Measurements from ENCODE around the gene NONO.
"Not testable (repeated sequence)": the region's sequence is repeated elsewhere in the genome, so short reads cannot be mapped to it uniquely, and the experiment has no call there.

NONO gene

DNA sequence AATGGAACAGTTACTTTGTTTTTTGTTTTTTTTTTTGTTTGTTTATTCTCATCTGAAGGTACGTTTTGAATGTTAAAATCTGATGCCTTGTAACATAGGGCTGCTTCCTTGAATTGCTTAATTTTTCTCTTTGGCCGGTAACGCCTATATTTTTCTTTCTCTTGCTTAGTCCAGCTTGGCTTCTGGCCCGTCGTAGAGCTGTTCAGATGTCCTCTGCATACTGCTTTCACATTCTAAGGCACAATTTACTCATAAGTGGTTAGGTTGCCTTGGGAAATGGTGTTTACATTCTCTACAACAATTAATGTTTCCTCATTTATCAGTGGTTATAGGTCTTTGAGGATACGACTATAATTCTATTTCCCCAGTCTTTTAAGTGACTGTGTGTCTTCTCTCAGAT lies 7.9 kb downstream of the NONO start:
- no peak for DNase-seq (ENCODE audit: low read depth in 2 of 2)

GRCh38 chrX:71292669-71293365 lies 9.4 kb downstream of the NONO start:
- DNase-seq (ENCODE audit: low read depth in 2 of 2) = no peak

DNA sequence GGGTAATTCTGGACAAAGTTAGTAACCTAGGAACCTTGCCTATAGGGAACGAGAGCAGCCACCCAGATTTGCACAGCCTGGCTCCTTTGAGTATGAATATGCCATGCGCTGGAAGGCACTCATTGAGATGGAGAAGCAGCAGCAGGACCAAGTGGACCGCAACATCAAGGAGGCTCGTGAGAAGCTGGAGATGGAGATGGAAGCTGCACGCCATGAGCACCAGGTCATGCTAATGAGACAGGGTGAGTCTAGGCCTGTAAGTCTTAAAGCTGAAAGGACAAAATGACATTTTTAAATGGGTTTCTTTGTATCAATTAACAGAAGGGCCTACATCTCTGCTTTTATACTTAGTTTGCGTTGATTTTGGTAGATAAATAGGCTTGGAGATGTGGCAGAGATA lies 13.4 kb downstream of the NONO start:
- DNase-seq (ENCODE audit: low read depth in 2 of 2) = no peak

DNA sequence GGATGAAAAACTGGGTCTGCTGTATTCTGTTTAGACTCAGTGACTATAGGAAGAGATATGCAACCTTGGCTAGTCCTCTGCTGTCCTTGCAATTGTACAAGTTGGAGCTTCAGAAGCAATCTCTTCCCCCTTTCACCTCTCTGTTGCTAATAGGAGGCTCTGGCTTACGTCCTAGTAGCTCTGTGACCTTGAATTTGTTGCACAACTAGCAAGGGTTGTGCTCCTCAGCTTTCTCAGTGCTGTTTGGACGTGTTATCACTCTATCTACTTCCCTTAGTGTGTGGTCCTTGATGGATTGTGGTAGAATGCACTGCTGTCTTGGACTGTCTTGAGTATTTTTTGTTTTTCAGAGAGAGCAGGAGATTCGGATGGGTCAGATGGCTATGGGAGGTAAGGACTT lies 14.7 kb downstream of the NONO start:
- DNase-seq (ENCODE audit: low read depth in 2 of 2) = no peak

GRCh38 chrX:71300064-71300463 lies 16.6 kb downstream of the NONO start:
- not testable (repeated sequence) for DNase-seq (ENCODE audit: low read depth in 2 of 2)

DNA sequence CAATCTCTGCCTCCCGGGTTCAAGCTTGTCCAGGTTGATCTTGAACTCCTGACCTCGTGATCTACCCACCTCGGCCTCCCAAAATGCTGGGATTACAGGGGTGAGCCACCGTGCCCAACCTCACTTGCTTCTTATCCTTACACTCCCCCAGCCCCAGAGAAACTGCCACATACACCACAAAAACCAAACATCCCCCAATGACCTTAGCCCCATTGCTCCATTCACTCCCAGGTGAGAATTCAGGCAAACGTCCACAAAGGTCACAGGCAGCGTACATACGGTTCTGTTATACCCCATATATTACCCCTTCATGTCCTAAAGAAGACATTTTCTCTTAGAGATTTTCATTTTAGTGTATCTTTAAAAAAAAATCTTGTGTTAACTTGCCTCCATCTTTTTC lies 17.1 kb downstream of the NONO start:
- DNase-seq (ENCODE audit: low read depth in 2 of 2) = not testable (repeated sequence)

GRCh38 chrX:71301195-71301924 lies 17.9 kb downstream of the NONO start, which contains the start of gene ITGB1BP2:
Gene ITGB1BP2, plus strand, starts transcription at chrX:71301750. Its CDS starts 57 bp downstream, at chrX:71301807.
- DNase-seq (ENCODE audit: low read depth in 2 of 2) = no peak

GRCh38 chrX:71302461-71303213 lies 19.2 kb downstream of the NONO start:
- DNase-seq (ENCODE audit: low read depth in 2 of 2) = no peak

- no peak for DNase-seq (ENCODE audit: low read depth in 2 of 2)
These were observed 21.1 kb downstream of the NONO start for GRCh38 chrX:71304561-71304960.

- no peak for DNase-seq (ENCODE audit: low read depth in 2 of 2)
These were observed 32.5 kb downstream of the NONO start for GRCh38 chrX:71315917-71316316.

- not testable (repeated sequence) for DNase-seq (ENCODE audit: low read depth in 2 of 2)
These were observed 33.5 kb downstream of the NONO start for GRCh38 chrX:71316959-71317358.

DNA sequence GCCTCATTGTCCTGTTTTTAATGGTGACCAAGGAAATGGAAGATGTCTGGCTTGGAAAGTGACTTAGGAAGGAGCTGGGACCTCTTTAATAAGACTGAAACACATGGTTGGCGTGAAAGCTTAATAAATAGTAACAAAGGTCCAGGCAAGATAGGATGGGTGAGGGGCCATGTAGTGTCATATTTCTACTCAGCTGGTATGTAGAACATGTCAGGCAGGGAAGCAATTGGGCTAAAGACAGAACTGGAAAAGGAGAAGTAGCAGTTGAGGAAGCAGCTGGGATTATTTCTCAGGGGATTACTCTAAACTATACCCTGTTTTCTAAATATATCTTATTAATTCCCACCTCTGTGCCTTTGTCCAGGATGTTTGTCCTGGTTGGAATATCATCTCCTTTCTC lies 36.7 kb downstream of the NONO start:
- DNase-seq (ENCODE audit: low read depth in 2 of 2) = no peak

DNA sequence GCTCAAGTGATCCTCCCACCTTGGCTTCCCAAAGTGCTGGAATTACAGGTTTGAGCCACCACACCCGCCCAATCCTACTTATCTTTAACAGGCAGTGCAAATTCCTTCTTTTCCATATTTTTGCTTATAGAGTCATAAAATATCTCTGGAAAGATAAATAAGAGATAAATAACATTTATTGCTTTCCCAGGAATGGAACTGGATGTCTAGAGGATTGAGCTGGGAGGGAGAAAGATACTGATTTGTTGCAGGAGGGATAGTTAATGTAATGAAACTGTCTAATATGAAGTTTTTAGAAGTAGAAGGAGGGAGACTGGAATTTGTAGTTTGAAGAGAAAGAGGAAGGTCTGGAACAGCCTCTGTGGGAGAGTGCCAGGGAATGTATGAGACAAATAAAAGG lies 38.3 kb downstream of the NONO start:
- no peak for DNase-seq (ENCODE audit: low read depth in 2 of 2)

DNA sequence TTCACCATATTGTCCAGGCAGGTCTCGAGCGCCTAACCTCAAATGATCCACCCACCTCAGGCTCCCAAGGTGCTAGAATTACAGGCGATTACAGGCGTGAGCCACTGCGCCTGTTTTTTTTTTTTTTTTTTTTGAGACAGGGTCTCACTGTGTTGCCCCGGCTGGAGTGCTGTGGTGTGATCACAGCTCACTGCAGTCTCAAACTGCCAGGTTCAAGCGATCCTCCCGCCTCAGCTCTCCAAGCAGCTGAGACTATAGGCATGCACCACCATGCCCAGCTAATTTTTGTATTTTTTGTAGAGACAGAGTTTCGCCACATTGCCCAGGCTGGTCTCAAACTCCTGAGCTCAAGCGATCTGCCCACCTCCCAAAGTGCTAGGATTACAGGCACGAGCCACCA lies 41.0 kb downstream of the NONO start:
- not testable (repeated sequence) for DNase-seq (ENCODE audit: low read depth in 2 of 2)

DNA sequence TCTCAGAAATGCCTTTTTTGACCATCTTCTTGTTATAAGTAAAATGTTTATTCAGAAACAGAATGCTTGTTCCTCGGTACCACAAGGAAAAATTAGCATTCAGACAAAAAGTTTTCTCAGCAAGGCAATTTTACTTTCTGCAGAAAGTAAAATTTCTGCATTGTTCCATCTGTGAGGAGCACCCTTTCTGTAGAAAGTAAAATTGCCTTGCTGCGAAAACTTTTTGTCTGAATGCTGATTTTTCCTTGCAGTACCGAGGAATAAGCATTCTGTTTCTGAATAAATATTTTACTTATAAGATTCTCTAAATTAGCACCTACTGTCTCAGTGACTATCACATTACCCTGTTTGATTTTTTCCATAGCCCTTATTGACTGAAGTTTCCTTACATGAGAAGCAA lies 43.0 kb downstream of the NONO start:
- no peak for DNase-seq (ENCODE audit: low read depth in 2 of 2)

DNA sequence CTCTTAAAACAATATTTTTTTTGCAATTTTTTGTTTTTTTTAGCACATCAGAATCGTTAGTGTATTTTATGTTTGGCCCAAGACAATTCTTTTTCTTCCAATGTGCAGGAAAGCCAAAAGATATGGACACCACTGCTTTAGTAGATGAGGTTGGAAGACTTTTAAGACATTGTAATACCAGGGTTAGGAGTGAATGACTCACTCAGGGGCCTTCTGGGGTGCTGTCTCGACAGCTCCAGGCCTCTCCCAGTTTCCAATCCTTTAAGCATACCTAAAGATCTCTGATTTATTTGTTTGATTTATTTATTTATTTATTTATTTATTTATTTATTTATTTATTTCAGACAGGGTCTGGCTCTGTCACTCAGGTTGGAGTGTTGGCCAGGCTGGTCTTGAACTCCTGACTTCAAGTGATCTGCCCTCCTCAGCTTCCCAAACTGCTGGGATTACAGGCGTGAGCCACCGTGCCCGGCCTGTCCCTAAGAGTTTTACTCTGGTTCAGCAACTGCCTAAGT lies 65.8 kb downstream of the NONO start:
- not testable (repeated sequence) for DNase-seq (ENCODE audit: low read depth in 2 of 2)

DNA sequence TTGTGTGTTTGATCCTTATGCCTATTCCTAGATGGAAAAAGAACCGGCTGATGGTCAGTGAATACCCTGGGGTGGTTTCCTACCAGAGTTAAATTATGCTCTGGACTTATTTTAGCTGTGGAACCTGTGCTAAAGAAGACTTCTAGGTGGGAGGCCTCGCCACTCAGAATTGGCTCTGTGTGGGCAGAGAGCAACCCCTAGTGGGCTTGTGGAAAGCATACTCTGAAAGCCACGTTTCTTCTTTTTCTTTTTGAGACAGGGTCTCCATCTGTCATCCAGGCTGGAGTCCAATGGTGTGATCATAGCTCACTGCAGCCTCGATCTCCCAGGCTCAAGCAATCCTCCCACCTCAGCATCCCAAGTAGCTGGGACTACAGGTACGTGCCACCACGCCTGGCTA lies 66.4 kb downstream of the NONO start:
- DNase-seq (ENCODE audit: low read depth in 2 of 2) = not testable (repeated sequence)
